MV-4-11 (cell line): ENCODE measurements around the gene WNK3.
"Not testable (repeated sequence)": the region's sequence is repeated elsewhere in the genome, so short reads cannot be mapped to it uniquely, and the experiment has no call there.

Experiments used
- DNase-seq: peaks from one replicate; lab custom pipeline; 2025; lab: John Stamatoyannopoulos, UW

WNK3 gene

GRCh38 chrX:54357414-54358377 is at the start of gene WNK3:
Gene WNK3 (minus strand): TSS chrX:54358046.
- DNase-seq = no peak

GRCh38 chrX:54407266-54407665 is 49.4 kb upstream of the WNK3 start:
- DNase-seq = no peak

GRCh38 chrX:54397113-54397512 is 39.3 kb upstream of the WNK3 start:
- DNase-seq = no peak

DNA sequence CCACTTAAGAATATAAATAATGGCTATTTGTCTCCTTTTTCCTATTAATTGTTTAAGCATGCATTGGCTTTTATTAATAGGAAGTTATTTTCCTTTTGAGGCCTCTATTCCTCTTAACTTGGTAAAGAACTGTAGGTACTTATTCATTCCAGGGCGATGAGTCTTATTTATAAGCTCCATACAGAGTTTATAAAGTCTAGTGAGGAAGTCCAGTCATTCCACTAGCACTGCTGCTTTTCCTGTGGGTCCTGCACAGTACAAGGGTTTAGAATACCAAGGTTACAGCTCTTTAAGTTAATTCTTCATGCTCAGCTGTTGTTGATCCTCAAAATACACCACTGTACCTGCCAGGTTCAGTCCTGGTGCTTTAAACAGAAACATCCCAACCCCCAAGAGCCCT is 28.5 kb upstream of the WNK3 start:
- DNase-seq = no peak

GRCh38 chrX:54384661-54385060 is 26.8 kb upstream of the WNK3 start:
- not testable (repeated sequence) for DNase-seq

GRCh38 chrX:54359408-54359807 is 1.6 kb upstream of the WNK3 start:
- no peak for DNase-seq

- DNase-seq = no peak
Measured at GRCh38 chrX:54358424-54359211, 772 bp upstream of the WNK3 start.

DNA sequence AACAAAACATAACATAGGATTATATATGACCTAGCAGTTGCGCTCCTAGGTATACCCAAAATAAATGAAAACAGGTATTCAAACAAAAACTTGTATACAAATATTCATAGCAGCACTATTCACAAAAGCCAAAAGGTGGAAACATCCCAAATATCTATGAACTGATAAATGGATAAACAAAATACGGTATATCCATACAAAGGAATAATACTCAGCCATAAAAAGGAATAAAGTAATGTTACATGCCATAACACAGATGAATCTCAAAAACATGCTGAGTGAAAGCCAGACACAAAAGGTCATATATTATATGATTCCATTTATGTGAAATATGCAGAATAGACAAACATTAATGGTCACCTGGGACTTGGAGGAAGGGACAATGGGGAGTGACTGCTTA is 5.2 kb downstream of the WNK3 start:
- no peak for DNase-seq

- not testable (repeated sequence) for DNase-seq
Measured at GRCh38 chrX:54337383-54337782, 20.5 kb downstream of the WNK3 start.

DNA sequence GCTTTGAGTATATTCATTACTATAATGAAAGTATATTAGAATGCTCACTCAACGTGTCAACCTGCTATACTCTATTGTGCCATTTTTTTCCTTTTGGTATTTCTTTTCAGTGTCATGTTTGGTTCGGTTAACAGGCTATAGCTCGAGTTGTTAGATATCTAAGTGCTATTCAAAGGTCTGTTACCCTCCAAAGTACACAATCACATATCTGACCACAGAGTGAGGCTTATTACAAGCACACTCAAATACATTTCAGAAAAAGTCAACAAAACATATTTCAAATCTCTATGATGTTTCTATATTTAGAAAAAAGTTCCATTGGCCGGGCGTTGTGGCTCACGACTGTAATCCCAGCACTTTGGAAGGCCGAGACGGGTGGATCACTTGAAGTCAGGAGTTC is 32.8 kb downstream of the WNK3 start:
- no peak for DNase-seq

DNA sequence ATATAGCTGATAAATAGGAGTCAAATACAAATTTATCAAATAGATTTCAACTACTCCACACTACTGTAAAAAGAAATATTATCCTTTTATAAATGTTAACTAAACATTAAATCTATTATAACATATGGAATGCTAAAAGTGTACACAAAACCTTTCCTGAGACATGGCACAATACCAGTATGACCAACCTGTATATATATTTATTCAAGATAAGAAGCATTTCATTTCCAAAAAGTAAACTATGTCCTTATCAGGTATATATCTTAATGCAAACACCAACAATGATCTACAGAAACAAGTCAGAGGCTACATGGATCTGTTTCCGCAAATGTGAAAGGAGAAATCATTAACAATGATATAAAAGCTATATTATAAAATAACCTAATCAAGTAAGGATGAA is 37.8 kb downstream of the WNK3 start:
- DNase-seq = no peak

GRCh38 chrX:54306379-54306778 is 51.5 kb downstream of the WNK3 start:
- DNase-seq = no peak

- no peak for DNase-seq
Measured at GRCh38 chrX:54301516-54301915, 56.3 kb downstream of the WNK3 start.

DNA sequence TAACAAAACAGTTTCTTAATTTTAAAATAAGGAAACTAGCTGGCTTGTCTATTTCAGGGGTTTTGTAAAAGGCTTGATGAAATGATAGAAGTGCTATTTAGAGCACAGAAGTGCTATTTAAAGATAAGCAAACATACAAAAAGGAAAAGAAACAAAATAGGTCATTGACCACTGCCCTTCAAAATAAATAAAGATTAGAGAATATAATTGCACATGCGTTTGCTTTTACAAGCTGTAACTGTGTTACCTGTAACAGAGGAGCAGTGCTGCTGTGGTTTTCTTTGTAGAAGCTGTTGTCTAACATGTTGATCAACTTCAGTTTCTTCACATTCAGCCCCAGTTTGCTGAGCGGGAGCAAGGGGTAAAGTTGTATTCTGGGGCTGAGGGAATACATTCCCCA is 63.5 kb downstream of the WNK3 start:
- DNase-seq = no peak

GRCh38 chrX:54292755-54293154 is 65.1 kb downstream of the WNK3 start:
- DNase-seq = no peak

DNA sequence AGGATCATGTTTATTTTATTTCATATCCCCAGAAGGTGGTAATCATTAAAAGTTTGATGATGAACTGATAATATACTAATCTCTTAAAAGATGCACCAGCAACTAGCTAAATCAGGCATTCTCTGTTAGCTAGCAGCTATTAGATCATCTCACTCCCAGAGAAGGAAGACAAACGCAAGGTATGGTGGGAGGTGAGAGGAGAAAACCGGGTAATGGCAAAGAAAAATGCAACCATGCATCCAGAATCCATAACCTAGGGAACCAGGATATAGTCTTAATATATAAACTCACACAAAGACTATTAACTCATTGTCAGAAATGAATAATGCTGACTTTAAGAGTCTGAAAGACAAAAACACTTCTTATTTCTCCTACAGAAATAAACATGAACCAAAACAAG is 66.1 kb downstream of the WNK3 start:
- DNase-seq = no peak

GRCh38 chrX:54288968-54289367 is 68.9 kb downstream of the WNK3 start:
- no peak for DNase-seq

GRCh38 chrX:54288277-54288676 is 69.6 kb downstream of the WNK3 start:
- no peak for DNase-seq

- DNase-seq = no peak
Measured at GRCh38 chrX:54281676-54282075, 76.2 kb downstream of the WNK3 start.

DNA sequence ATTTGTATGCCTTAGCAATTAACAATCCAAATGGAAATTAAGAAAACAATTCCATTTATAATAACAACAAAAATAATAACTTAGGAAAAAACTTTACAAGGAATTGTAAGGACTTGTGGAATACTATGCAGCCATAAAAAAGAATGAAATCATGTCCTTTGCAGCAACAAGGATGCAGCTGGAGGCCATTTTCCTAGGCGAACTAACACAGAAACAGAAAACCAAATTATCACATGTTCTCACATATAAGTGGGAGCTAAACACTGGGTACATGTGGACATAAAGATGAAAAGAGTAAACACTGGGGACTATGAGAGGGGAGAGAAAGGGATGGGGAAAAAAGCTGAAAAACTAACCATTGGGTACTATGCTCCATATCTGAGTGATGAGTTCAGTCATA is 77.4 kb downstream of the WNK3 start:
- no peak for DNase-seq

- no peak for DNase-seq
Measured at GRCh38 chrX:54271664-54272063, 86.2 kb downstream of the WNK3 start.

- no peak for DNase-seq
Measured at GRCh38 chrX:54248309-54248708, 109.5 kb downstream of the WNK3 start.

- DNase-seq = no peak
Measured at GRCh38 chrX:54246866-54247265, 111.0 kb downstream of the WNK3 start.
